Testis (tissue), 2 donors: ENCODE measurements around the gene MRPS27.

Experiments
- CTCF ChIP-seq, 3 experiments: fragments of 450-650 bp in 2 of 3; fragments of 200-600 bp in 1 of 3; sonication (generic) in 1 of 3; IDR thresholded peaks; one replicate each; pipeline ENCODE4 v1.5.1; 2016 to 2019; ENCODE audit warnings: antibody characterized with exemption in 3 of 3, mild to moderate bottlenecking in 2 of 3, moderate library complexity in 1 of 3
- POLR2A ChIP-seq: fragments of 450-650 bp; IDR thresholded peaks from one replicate; pipeline ENCODE4 v1.6.1; 2017; ENCODE audit warnings: antibody characterized with exemption, mild to moderate bottlenecking, moderate library complexity

GRCh38 chr5:72338689-72339209, 18.7 kb upstream of the MRPS27 start:
- TF ChIP-seq CTCF (IDR thresholded peaks at IDR 0.05), result no peak
- TF ChIP-seq POLR2A, result no peak
